Measurements from ENCODE around the gene GPATCH2L. TPM values are rescaled to one million over a fixed set of nuclear protein-coding genes. Genes with fewer than 3 reads are reported as not detected.

GPATCH2L gene
- total RNA-seq, 6 experiments from 2014 or later = 10.0 to 20.7 (median 14.7) TPM

DNA sequence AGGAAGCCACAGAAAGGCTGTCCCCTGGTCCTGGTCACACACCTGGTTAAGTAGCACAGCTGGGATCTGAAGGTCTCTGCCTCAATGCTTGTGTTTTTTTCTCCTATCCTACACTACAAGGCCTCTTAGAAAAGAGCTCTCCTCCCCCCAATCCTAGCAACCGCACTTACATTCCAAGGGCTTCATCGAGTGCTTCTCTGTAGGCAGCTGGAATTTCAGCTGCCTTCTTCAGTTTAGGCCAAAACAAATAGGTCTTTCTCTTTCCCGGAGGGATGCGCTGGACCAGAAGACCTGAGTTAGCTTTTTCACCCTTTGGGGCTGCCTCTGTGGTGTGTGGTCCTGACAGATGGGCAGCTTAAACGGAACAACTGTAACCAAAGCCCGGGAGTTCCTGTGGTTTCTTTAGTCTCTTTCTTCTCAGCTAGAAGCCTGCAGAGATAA is 109.7 kb downstream of the GPATCH2L start:
- no peak for DNase-seq
- no peaks in the 10 kb centered on the region for H3K36me3 ChIP-seq

DNA sequence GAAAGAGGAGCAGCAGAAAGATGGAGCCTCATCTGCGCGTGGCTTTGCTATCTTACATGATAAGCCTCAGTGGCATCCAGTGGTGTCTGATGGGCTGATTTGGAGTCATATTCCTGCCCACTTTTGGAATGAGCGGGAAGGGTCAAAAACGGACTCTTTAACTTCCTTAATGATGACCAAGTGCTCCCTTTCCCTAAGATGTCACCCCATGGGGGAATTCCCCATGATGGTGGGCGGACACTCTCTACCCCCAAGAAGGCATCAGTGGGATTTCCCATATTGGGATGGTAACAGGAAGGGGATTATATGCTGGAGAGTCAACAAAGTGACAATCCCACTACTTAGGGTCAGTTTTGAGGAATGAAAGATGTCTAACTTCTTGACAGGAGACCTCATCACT is 110.9 kb downstream of the GPATCH2L start:
- Histone ChIP-seq H3K27me3 (no peaks in the 10 kb centered on the region), H3K4me3 (no peak overlapping the region), H3K27ac (no peak overlapping the region), H3K4me1 (no peaks in the 10 kb centered on the region), H3K9me3 (no peaks in the 10 kb centered on the region), H3K36me3 (no peaks in the 10 kb centered on the region)
- no peak for ATAC-seq
- TF ChIP-seq POLR2A (IDR thresholded peaks at IDR 0.05) = no peak
- TF ChIP-seq, protein P1, sequence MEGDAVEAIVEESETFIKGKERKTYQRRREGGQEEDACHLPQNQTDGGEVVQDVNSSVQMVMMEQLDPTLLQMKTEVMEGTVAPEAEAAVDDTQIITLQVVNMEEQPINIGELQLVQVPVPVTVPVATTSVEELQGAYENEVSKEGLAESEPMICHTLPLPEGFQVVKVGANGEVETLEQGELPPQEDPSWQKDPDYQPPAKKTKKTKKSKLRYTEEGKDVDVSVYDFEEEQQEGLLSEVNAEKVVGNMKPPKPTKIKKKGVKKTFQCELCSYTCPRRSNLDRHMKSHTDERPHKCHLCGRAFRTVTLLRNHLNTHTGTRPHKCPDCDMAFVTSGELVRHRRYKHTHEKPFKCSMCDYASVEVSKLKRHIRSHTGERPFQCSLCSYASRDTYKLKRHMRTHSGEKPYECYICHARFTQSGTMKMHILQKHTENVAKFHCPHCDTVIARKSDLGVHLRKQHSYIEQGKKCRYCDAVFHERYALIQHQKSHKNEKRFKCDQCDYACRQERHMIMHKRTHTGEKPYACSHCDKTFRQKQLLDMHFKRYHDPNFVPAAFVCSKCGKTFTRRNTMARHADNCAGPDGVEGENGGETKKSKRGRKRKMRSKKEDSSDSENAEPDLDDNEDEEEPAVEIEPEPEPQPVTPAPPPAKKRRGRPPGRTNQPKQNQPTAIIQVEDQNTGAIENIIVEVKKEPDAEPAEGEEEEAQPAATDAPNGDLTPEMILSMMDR (IDR thresholded peaks at IDR 0.05) = no peak
- intact Hi-C loops (cut with DNase I) = no loop called here
- DNase-seq = no peak
- WGBS (ENCODE audit: insufficient coverage, low coverage, low lambda C conversion rate, missing lambda C conversion rate) = 80% methylated on average over 1 of the region's 5 CpGs

More for the DNA sequence above, 109.7 kb downstream of the GPATCH2L start:
- TF ChIP-seq, protein P1 (IDR thresholded peaks at IDR 0.05) = no peak
- TF ChIP-seq POLR2A (IDR thresholded peaks at IDR 0.05) = no peak
- H3K9me3 ChIP-seq = no peaks in the 10 kb centered on the region
- no peaks in the 10 kb centered on the region for H3K4me1 ChIP-seq
- H3K4me3 ChIP-seq = no peak overlapping the region
- no peak for ATAC-seq
- no peaks in the 10 kb centered on the region for H3K27me3 ChIP-seq
- 45% methylated on average over 5 of the region's 6 CpGs for WGBS (ENCODE audit: insufficient coverage, low coverage, low lambda C conversion rate, missing lambda C conversion rate)
- intact Hi-C loops (cut with DNase I) = no loop called here
- no peak overlapping the region for H3K27ac ChIP-seq

Other genes with a start within 250 kb of the GPATCH2L start
- gene TGFB3, start 169.9 kb upstream of the GPATCH2L start, total RNA-seq = 10 to 100 TPM in 2 of 6 experiments, 1 to 10 TPM in 4; 4.3 to 60.1 (median 6.5) TPM
- 10 to 100 TPM; 13.8 to 36.6 (median 20.7) TPM for gene IFT43, start 166.2 kb upstream of the GPATCH2L start, total RNA-seq
- gene ESRRB, start 224.2 kb downstream of the GPATCH2L start, total RNA-seq = under 1 TPM in 3 of 6 experiments, not detected in 3; 0.16 to 0.26 (median 0.17) TPM